Keratinocyte (primary cell): ENCODE measurements around the gene VAT1. TPM values are rescaled to one million over a fixed set of nuclear protein-coding genes. Genes with fewer than 3 reads are reported as not detected.

Source experiments
- DNase-seq: peaks from one replicate; pipeline ENCODE4 v3.0.0-alpha.2; 2011; ENCODE audit warnings: low read depth, missing footprints, low spot score
- FAIRE-seq: peaks from 2 replicates; lab custom pipeline; 2011; peaks lifted over from hg19 to GRCh38; lab: Jason Lieb, UNC
- H2AFZ ChIP-seq: 2 replicates; pipeline ENCODE4 v1.6.0; 2012; ENCODE audit warnings: low read length, control low read depth, inconsistent platforms; ENCODE audit not compliant: control insufficient read depth
- H3K27ac ChIP-seq: 2 replicates; pipeline ENCODE4 v1.5.1; 2011; ENCODE audit warnings: low read length; ENCODE audit not compliant: control insufficient read depth, insufficient read depth
- H3K27me3 ChIP-seq: 3 replicates; pipeline ENCODE4 v1.6.0; 2011; ENCODE audit warnings: low read length; ENCODE audit not compliant: control insufficient read depth, insufficient read depth; ENCODE audit errors: extremely low read depth
- H3K36me3 ChIP-seq, 2 experiments: 2 replicates in 1 of 2; 3 replicates in 1 of 2; pipeline ENCODE4 v1.5.1; 2011; ENCODE audit warnings: low read length in 2 of 2, mild to moderate bottlenecking in 1 of 2; ENCODE audit not compliant: control insufficient read depth in 2 of 2, insufficient read depth in 2 of 2; ENCODE audit errors: extremely low read depth in 1 of 2
- H3K4me1 ChIP-seq: 3 replicates; pipeline ENCODE4 v1.5.1; 2011; ENCODE audit warnings: low read length; ENCODE audit not compliant: control insufficient read depth, insufficient read depth; ENCODE audit errors: extremely low read depth
- H3K4me2 ChIP-seq: 3 replicates; pipeline ENCODE4 v1.6.0; 2011; ENCODE audit warnings: low read depth, low read length; ENCODE audit not compliant: control insufficient read depth, insufficient read depth; ENCODE audit errors: extremely low read depth
- H3K4me3 ChIP-seq, 3 experiments: fragments of 200-600 bp in 1 of 3; sonication (generic) in 1 of 3; 2 replicates in 2 of 3; 3 replicates in 1 of 3; pipeline ENCODE4 v1.5.1; 2011 to 2016; ENCODE audit warnings: low read length in 3 of 3, mild to moderate bottlenecking in 3 of 3, control low read depth in 2 of 3, inconsistent platforms in 1 of 3, low read depth in 1 of 3, mixed read lengths in 1 of 3, mixed run types in 1 of 3, moderate library complexity in 1 of 3; ENCODE audit not compliant: control insufficient read depth in 2 of 3, insufficient read depth in 2 of 3; ENCODE audit errors: extremely low read depth in 1 of 3
- H3K79me2 ChIP-seq: 2 replicates; pipeline ENCODE4 v1.6.0; 2012; ENCODE audit warnings: low read length; ENCODE audit not compliant: control insufficient read depth, insufficient read depth
- H3K9ac ChIP-seq: 3 replicates; pipeline ENCODE4 v1.6.0; 2011; ENCODE audit warnings: low read length; ENCODE audit not compliant: control insufficient read depth, insufficient read depth; ENCODE audit errors: extremely low read depth
- H3K9me1 ChIP-seq: 3 replicates; pipeline ENCODE4 v1.6.0; 2011; ENCODE audit warnings: low read length; ENCODE audit not compliant: control insufficient read depth, insufficient read depth; ENCODE audit errors: extremely low read depth
- H3K9me3 ChIP-seq: 2 replicates; pipeline ENCODE4 v1.5.1; 2012; ENCODE audit warnings: low read depth, low read length; ENCODE audit not compliant: control insufficient read depth
- H4K20me1 ChIP-seq: 3 replicates; pipeline ENCODE4 v1.6.0; 2011; ENCODE audit warnings: low read length; ENCODE audit not compliant: control insufficient read depth, insufficient read depth; ENCODE audit errors: extremely low read depth
- CTCF ChIP-seq, 3 experiments: IDR thresholded peaks in 1 of 3; conservative IDR thresholded peaks in 1 of 3; optimal IDR thresholded peaks in 1 of 3; 2 replicates in 2 of 3; 3 replicates in 1 of 3; pipeline versions ENCODE3 to v1.5.1; 2011; ENCODE audit warnings: low read length in 3 of 3, mild to moderate bottlenecking in 3 of 3, moderate library complexity in 2 of 3, control low read depth in 1 of 3, inconsistent platforms in 1 of 3; ENCODE audit not compliant: insufficient read depth in 2 of 3; ENCODE audit errors: extremely low read depth in 1 of 3
- EZH2 ChIP-seq: IDR thresholded peaks from one replicate; pipeline ENCODE4 v1.6.1; 2012; ENCODE audit warnings: inconsistent platforms, mild to moderate bottlenecking, low read length, moderate library complexity
- dilution Hi-C: fragments of 300-500 bp; cut with MboI; formaldehyde crosslinking; loops from one replicate; pipeline ENCODE4 v1.7.0; 2020; ENCODE audit warnings: low sequenced_read_pairs; ENCODE audit not compliant: extremely low pct_ligation_motif_present
- polyA plus RNA-seq, 5 experiments: library from polyadenylated mRNA; depleted of rRNA in 3 of 5; stranded (reverse) in 3 of 5; stranded (forward) in 1 of 5; unstranded in 1 of 5; fragments of >200 nt; gene quantifications; 1 replicate in 1 of 5; 2 replicates in 3 of 5; 3 replicates in 1 of 5; pipeline versions ENCODE4 v1.2.1 to v1.2.3, GENCODE V29; 2011 to 2012; ENCODE audit warnings: missing spikeins in 2 of 5, low read depth in 1 of 5, low replicate concordance in 1 of 5

The VAT1 gene
- polyA plus RNA-seq, 1 donor (not counting 4 experiments of a cell fraction or from before 2014, with no cell fraction given): 151 TPM

- Histone ChIP-seq H2AFZ (no peak overlapping the region), H3K79me2 (no peaks in the 10 kb centered on the region), H3K9ac (no peak overlapping the region), H3K9me3 (no peaks in the 10 kb centered on the region), H3K9me1 (no peaks in the 10 kb centered on the region), H4K20me1 (no peaks in the 10 kb centered on the region), H3K27ac (peak overlapping the region; percentile 10), H3K27me3 (no peaks in the 10 kb centered on the region), H3K4me2 (no peak overlapping the region), H3K4me1 (peaks cover 29% of the 10 kb centered on the region), H3K4me3 (no peak overlapping the region), H3K36me3 (peaks cover 16 to 38% of the 10 kb centered on the region in 2 experiments)
- dilution Hi-C loops: no loop called here
- DNase-seq: no peak
- TF ChIP-seq EZH2: no peak
- no peak for TF ChIP-seq CTCF (optimal IDR thresholded peaks at IDR 0.05 in 1 of 3, IDR thresholded peaks at IDR 0.05 in 1 of 3, conservative IDR thresholded peaks at IDR 0.05 in 1 of 3; ENCODE audit: extremely low read depth in 1 of 3, insufficient read depth in 2 of 3, low read length in 3 of 3)
- peak; percentile 62 for FAIRE-seq
Observed at GRCh38 chr17:42991471-42991870, 30.7 kb downstream of the VAT1 start.

GRCh38 chr17:42989726-42990652, 32.2 kb downstream of the VAT1 start:
- Histone ChIP-seq H3K4me2 (peak overlapping the region; percentile 69), H3K9me3 (no peaks in the 10 kb centered on the region), H3K36me3 (peaks cover 16 to 38% of the 10 kb centered on the region in 2 experiments), H3K4me3 (peak overlapping the region in 1 of 3 experiments; percentile 5), H3K9me1 (no peaks in the 10 kb centered on the region), H3K9ac (peak overlapping the region; percentile 43), H3K27ac (peak overlapping the region; percentile 60), H3K79me2 (peaks cover 1% of the 10 kb centered on the region), H3K4me1 (peaks cover 29% of the 10 kb centered on the region), H3K27me3 (no peaks in the 10 kb centered on the region), H4K20me1 (no peaks in the 10 kb centered on the region), H2AFZ (no peak overlapping the region)
- TF ChIP-seq CTCF (optimal IDR thresholded peaks at IDR 0.05 in 1 of 3, IDR thresholded peaks at IDR 0.05 in 1 of 3, conservative IDR thresholded peaks at IDR 0.05 in 1 of 3; ENCODE audit: extremely low read depth in 1 of 3, insufficient read depth in 2 of 3, low read length in 3 of 3) (no peak), EZH2 (no peak)
- DNase-seq: no peak
- dilution Hi-C loops: no loop called here
- peak; percentile 84 for FAIRE-seq
